HG03103 (cell line): Measurements from ENCODE around the gene DNAH9.

Source experiments
- ATAC-seq: cut with Tn5 transposase; IDR thresholded peaks from one replicate; pipeline ENCODE4 v1.9.1; 2021; ENCODE audit warnings: low read depth; ENCODE audit not compliant: unreplicated experiment

Gene DNAH9

DNA sequence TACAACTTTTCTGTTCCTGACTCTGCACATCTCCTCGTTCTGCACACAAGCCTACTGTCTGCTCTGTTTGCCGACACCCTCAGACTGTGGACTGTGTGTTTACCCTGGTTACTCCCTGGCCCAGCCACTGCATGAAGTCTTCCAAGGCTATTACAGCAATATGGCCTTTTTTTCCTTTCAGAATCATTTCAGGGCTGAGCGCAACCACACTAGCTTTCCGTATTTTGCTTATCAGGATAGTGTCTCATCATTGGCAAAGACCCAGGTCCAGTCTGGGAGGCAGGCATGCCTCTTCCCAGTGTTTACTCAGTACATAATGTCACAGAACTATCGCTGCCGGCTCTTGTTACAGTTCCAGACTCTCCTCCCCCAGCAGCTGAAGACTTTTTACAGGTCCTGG is 10.1 kb downstream of the DNAH9 start:
- no peak for ATAC-seq

GRCh38 chr17:11610999-11611566 is 12.8 kb downstream of the DNAH9 start:
- ATAC-seq: no peak

DNA sequence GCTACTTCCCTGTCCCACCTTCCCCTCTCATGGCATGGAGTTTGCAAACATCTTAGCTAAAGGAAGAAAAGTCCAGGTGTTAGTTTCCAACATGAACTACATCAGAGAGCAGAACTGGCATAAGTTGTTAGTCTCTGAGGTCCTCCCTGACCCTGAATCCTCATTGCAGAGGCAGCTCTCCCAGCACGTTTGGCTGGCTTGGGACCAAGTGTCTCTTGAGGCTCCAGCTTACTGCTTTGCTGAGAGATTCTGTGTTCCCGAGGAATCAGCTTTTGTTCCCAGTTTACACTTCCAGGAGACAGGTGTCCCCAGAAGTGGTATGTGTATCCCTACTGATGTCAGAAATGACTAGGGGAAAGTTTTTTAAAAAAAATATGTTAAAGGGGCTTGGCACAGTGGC is 14.7 kb downstream of the DNAH9 start:
- ATAC-seq: no peak

DNA sequence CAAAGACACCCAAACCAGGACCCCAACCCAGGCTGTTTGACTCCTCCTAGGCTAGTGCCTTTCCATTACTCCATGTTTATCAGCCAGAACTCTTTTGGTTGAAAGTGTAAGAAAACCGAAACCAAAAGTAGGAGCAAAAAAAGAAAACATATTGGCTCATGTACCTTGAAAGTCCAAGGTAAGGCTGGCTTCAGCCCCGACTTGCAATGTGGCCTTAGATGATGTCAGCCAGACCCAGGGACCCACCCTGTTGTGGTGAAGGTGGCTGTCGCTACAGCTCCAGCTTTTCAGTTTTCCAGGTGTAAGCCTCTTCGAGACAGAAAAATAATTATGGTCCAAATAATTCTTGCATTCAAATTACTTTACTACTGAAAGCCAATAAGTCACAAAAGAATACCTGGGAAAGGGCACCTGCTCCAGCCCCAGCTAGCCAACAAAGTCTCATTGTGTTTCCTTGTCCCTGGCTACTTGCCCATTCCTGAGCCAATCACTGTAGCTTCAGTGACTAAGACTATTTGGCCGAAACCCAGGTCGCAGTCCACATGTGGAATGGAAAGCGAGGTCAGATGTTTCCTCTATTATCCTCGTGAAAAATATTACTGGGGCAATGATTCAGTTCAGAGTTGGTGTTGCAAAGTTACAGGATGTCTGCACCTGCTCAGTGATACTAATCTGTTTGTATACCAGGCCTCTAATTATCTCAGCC is 20.7 kb downstream of the DNAH9 start:
- ATAC-seq: no peak

DNA sequence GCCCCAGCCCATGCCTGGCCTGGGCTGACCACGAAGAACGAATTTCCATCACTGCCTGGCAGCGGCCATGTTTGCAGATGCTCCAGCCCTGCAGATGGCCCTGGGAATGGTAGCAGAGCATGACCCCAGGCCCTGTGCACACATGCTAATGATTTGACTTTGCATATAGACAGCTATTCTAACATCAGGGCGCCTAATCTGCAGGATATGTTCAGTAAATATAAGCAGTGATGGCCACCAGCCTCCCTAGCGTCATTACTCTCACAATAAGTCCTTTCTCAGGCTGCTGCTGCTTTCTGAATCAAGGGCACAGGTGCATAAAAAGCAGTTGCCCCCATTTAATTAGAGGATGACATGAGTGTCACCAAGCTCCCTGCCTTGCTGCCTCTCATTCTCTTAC is 24.2 kb downstream of the DNAH9 start:
- no peak for ATAC-seq

- no peak for ATAC-seq
These were observed 26.7 kb downstream of the DNAH9 start for GRCh38 chr17:11624976-11625375.

- no peak for ATAC-seq
These were observed 27.6 kb downstream of the DNAH9 start for GRCh38 chr17:11625878-11626277.

- no peak for ATAC-seq
These were observed 29.2 kb downstream of the DNAH9 start for GRCh38 chr17:11627301-11627940.

DNA sequence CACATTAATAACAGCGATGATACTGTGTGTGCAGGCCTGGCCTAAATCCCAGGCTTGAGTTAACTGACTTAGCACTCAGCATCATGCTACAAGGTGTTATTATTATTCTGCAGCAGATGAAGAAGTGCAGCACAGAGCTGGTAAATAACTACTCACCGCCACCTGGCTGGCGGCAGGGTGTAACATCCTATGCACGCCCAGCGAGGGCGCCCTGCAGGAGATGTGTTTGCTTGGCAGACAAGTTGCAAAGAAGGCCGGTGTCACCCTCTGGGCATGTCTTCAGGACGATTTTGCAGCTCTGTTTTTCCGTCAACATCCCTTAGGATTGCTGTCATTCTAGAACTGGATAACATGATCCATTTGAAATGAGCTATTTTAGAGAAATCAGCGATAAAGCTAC is 30.1 kb downstream of the DNAH9 start:
- ATAC-seq: no peak

DNA sequence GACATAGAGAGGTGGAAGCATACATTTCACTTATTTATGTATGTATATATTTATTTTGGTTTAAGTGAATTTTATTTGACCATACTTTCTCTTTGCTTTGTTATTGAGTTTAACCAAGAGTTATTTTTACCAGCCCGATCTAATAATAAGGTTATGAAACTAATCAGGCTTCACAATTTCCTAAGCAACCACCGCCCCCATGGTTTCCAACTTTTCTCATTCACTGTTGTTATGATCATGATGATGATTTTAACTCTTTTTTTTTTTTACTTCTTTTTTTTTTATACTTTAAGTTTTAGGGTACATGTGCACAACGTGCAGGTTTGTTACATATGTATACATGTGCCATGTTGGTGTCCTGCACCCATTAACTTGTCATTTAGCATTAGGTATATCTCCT is 30.6 kb downstream of the DNAH9 start:
- ATAC-seq: no peak

- no peak for ATAC-seq
These were observed 38.5 kb downstream of the DNAH9 start for GRCh38 chr17:11636771-11637170.

- ATAC-seq: no peak
These were observed 39.5 kb downstream of the DNAH9 start for GRCh38 chr17:11637796-11638195.

DNA sequence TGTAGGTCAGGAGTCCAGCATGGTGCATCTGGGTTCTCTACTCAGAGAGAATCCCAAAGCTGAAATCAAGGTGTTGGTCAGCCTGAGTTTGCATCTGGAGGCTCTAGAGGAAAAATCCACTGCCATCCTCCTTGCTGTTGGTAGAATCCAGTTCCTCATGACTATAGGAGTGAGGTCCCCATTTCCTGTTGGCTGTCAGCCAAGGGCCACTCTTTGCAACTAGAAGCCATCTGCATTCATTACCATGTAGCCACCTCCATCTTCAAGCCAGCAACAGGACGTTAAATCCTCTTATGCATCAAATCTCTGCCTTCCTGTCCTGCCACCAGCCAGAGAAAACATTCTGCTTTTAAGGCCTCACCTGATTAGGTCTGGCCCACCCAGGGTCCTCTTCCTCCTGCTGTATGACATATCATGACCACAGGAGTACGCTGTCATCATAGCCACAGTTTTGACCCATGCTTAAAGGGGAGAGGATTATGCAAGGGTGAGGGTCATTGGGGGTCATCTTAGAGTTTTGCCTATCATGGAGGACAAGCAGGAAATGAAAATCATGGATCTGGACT is 40.5 kb downstream of the DNAH9 start:
- no peak for ATAC-seq

- no peak for ATAC-seq
These were observed 41.6 kb downstream of the DNAH9 start for GRCh38 chr17:11639736-11640462.

- no peak for ATAC-seq
These were observed 42.2 kb downstream of the DNAH9 start for GRCh38 chr17:11640463-11640814.

GRCh38 chr17:11641521-11642275 is 43.4 kb downstream of the DNAH9 start:
- no peak for ATAC-seq

DNA sequence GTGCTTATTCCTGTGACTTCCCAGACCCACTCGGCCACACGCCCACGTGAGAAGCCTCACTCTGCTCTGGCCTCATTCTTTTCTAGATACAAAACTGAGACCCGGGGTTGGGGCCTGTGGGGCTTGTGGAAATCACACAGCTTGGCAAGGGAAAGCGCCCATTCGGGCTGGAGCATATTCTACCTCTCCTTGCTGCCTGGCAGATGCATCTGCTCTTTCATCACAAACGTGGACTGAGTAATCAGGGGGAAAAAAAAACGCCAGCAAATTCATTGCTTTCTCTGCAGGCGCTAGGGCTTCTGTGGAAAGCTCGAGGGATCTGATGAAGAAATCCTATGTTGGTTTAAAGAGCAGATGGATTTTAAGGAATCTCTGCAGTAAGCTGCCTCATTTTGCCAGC is 44.4 kb downstream of the DNAH9 start:
- ATAC-seq: no peak

DNA sequence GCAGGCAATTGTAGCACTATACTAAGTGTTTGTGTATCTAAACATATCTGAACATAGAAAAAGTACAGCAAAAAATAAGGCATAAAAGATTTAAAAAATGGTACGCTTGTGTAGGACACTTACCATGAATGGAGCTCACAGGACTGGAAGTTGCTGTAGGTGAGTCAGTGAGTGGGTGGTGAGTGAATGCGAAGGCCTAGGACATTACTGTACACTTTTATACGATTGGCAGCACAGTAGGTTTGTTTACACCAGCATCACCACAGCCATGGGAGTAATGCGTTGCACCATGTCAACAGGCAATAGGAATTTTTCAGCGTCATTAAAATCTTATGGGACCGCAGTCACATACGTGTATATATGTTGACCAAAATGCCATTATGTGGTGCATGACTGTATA is 45.6 kb downstream of the DNAH9 start:
- no peak for ATAC-seq

DNA sequence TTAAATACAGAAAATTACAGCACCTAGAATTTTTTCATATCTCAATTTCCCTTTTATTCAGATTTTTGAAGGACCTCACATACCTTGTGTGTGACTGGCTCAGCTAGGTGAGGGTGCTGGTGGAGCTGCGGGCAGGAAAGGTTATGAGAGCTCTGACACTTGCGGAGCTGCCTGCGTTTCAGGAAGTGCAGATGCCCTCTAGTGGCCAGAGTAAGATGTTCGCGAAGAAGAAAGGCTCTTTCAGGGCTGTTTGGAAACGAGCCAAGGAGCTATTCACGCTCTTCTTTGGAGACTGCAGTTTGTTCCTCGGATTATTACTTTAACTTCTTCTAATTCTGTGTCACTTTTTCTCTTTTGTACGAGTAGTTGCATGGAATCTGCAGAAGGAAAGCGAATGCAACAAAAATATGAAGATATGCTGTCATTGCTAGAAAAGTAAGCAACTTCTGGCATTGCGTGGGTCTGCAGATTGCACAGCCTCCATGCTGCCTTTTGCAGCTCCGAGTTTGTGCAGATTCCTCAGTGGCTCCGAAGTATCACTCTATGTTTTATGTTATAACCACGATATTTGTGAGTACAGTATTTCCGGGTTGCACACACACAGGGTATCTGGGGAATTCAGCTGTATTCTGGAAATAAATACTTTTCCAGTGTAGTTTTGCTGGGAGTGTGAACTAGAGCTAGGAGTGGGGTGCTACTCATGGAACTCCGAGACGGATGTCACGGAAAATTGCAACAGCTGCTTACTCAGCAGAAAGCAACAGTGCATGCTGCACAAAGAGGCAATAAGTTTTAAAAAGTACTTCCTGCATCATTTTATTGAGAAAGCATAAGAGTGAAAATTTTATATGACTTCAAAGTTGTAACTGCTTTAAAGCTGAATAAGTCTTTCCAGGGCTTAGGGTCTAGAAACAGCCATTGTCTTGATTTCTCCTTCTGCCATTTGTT is 46.3 kb downstream of the DNAH9 start:
- no peak for ATAC-seq
